ENCODE data around the gene S100A5.
A peak's percentile ranks its signal among the peaks of the same experiment; 100 is the strongest.
"Not testable (repeated sequence)": the region's sequence is repeated elsewhere in the genome, so short reads cannot be mapped to it uniquely, and the experiment has no call there.

The S100A5 gene

GRCh38 chr1:153566414-153567371 is 26.0 kb upstream of the S100A5 start:
- peak; percentile 41 for DNase-seq

DNA sequence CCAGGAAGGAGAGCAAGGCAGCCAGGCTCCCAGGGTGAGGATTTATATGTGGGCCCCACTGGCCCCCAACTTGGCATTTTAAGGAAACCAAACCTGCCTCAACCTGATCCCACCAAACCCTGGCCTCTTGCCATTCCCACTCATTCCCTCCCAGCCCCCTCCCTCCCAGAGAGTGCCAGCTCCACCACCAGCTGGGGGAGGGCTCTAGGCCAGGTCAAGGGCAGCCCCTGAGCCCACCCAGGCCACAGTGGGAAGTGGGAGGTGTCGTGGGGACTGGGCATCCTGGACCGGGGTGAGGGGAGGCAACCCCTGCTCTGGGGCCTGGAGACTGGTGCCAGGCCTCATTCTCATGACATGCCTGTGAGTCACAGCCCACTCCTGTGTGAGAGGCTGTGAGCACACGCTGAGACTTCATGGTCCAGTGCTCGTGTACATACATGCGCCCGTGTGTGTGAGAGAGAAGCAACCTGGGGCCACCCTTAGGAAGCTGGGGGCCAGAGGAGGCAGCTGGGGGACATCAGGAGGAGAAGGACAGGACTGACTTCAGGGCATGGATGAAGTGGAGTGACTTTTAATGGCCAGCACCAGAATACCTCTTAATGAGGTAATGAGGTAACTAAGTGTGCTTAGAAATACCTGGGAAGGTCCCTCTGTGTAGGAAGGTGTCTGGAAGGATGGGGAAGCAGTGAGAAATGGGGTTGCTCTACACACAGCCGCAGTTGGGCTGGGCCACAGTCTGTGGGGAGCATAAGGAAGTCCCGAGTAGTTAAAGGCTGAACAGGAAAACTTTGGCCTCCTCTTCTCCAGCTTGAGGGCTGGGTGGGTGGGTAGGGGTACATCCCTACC is 25.0 kb upstream of the S100A5 start, which contains the start of gene S100A2:
TSS of gene S100A2 (minus strand) at position 316 of the 846 bp plus-strand sequence. CDS start 1,967 bp downstream, outside the sequence.
- no peak for DNase-seq

DNA sequence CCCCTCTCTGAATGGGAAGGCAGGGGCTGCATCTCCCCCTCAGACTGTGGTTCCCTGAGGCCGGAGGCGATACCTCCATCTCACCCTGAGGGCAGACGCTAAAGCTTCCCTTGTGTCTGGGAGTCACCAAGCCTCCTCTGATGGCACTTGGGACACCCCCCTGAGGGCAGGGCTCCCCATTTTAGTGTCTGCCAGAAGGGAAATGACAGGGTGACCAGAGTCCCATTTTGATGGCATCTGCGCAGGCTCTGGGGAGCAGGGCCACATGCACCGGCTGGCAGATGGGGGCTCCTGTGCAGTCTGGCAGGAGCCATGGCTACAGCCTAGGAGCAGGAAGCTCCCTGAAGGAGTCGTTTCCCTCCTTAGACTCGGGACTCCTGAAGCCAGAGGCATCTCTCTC is 23.3 kb upstream of the S100A5 start:
- no peak for DNase-seq

DNA sequence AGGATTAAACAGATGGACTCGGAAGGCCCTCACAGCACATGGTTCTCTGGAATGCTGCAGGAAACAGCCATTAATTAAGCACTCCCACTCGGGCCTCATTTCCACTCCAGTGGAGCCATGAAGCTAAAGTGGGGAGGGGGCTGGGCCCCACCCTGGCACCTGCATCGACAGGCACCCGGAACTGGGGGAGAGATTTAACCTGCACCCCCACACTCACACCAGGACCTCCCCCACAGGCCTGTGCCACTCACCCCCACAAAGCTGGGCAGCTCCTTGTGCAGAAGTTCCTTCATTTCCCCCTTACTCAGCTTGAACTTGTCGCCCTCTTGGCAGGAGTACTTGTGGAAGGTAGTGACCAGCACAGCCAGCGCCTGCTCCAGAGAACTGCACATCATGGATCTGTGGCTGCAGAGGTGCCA is 22.8 kb upstream of the S100A5 start:
- DNase-seq, result no peak

DNA sequence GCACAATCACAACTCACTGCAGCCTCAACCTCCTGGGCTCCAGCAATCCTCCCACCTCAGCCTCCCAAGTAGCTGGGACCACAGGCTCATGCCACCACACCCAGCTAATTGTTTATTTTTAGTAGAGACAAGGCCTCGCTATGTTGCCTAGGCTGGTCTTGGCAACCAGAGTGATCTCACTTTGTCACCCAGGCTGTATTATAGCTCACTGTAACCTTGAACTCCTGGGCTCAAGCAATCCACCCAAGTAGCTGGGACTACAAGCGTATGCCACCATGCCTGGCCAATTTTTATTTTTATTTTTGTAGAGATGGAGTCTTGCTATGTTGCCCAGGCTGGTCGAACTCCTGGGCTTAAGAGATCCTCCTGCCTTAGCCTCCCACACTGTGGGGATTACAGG is 21.3 kb upstream of the S100A5 start:
- DNase-seq, result not testable (repeated sequence)

DNA sequence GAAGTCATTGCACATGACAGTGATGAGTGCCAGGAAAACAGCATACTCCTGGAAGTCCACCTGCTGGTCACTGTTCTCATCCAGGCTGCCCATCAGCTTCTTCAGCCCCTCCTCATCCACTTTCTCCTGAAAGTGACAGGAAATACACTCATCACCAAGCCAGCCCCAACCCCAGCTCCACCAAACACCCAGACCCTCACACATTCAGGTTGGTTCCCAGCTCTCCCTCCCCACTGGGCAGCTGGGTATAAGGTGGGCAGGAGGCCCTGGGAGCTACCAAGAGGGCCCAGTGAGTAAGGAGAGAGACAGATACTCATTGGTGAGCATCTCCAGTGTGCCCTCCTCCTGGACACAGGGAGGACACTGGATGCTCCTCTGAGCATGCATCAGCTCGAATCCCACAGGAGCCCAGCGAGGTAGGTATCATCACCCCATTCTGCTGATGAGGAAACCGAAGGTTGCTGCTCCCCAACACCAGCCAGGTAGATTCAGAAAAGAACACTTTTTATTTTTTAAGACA is 20.8 kb upstream of the S100A5 start:
- DNase-seq, result no peak

- DNase-seq, result no peak
Measured at GRCh38 chr1:153560771-153561465, 20.2 kb upstream of the S100A5 start.

- DNase-seq, result no peak
Measured at GRCh38 chr1:153560241-153560640, 19.5 kb upstream of the S100A5 start.

DNA sequence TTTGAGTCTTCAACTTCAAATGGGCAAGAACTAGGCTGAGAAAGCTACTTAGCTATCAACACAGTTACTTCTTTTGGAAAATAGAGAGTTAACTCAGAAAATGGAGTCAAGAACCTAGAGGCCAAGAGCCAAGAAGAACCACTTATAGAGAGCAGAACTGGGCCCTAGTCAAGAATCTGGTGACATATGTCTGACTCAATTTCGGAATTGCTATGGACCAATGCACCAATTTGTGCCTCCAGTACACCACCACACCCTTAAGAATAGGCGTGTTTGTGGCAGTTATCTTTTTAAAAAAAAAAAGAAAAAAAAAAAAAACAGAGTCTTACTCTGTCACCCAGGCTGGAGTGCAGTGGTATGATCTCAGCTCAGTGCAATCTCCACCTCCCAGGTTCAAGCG is 17.1 kb upstream of the S100A5 start:
- no peak for DNase-seq

DNA sequence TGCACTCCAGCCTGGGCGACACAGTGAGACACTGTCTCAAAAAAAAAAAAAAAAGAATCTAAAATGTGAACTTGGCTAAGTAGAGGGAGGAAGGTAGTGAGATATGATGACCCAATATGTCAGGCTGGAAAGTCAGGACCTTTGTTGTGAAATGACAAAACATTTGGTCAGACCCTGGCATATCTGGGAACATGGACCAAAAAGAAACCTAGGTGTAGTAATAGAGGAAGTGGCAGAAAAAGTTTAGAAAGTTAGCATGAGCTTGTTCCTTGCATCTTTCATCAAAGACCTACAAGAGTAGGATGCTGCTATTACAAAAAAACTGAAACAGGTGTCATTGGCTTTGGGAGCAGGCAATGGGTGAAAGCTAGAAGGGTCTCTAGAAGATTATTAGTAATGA is 15.6 kb upstream of the S100A5 start:
- no peak for DNase-seq

GRCh38 chr1:153553830-153554541 is 13.3 kb upstream of the S100A5 start:
- no peak for DNase-seq

DNA sequence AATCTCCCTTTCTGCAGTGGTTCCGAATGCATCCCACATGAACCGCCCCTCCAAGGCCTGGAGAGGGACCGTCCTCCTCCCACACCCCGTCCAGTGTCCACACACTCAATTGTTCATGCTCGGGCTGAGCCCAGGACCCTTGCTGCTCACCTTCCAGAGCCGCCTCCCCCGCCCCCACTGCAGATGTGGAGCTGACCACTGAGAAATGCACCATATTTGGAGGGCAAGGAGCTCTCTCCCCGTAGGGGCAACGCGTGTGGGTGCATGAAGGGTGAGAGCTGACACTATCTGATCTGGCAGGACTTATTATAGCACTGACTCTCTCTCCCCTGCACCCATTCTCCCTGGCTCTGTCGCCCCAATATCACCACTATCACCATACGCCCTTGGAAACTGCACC is 12.4 kb upstream of the S100A5 start:
- DNase-seq, result no peak

DNA sequence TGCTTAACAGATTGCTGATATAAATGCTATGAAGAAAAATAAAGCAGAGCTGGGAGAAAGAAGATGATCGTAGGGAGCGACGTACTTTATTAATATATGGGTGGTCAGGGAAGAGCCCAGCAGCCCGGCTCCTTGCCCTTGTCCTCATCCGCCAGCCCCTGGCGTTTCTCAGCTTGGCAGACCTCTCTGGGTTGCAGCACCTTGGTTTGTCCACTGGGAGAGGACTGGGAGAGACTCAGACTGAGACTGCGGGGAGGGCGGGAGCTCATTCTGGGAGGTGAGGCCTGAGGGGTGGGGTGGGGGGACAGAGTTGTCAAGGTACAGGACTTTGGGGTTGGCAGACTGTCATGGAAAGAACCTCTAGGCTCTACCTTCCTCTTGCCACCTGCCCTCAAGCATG is 11.6 kb upstream of the S100A5 start:
- no peak for DNase-seq

- no peak for DNase-seq
Measured at GRCh38 chr1:153550827-153551500, 10.2 kb upstream of the S100A5 start.

DNA sequence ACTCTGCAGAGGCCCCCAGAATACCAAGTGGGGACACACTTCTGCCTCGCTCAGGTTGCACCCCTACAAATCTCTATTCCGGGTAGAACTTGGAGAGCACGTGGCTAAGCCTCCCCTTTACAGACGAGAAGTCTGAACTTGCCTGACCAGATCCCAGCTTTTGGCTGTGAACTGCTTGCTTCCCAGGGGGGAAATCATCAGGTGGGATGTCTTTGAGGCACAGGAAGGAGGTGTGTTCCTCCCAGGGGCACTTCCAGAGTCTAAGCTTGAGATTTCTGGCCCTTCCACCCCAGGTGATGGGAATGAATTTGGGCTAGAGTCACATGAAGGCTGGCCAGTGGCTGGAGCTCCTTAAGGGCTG is 9.6 kb upstream of the S100A5 start:
- no peak for DNase-seq

GRCh38 chr1:153549741-153550397 is 9.1 kb upstream of the S100A5 start:
- DNase-seq, result no peak

DNA sequence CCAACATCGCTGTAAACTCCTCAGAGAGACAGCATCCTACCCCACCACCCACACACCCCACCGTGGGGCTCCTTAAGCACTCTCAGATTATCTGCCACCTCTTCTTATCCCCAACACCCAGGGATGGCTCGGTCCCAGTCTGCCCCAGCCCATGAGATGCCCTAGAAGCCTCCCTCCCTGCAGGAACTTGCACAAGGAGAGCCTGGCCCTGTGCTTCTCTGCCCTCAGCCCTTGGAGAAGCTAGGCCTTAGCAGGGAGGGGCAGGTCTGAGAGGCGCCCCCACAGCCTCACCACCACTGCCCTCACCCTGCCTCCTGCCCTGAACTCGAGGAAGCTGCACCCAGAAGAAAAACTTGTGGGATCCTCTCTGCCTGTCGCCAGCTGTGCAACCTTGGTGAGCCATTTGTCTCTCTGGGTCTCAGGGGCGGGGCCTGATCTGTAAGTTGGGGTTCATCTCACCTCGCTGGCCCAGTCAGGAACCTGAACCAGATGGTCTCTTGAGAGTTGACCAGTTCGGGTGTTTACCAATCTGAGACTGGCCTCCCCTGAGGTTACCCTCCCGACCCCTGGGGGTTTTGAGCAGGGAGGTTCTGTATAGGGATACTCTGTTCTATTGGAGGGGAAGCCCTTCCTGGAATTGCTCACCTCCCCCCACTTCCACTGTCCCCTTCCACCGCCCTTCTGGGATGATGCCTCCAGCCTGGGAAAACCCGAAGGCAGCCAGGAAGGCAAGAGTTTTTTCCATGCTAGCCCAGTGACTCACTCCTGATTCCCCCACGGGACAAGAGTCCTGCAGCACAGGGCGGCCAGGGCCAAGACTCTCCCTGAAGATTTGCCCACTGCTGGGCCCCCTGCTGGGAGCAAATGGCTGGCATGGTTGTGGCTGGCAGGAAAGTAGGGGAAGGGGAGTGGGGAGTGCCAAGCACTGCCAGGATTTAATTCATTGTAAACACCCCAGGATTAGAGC is 8.3 kb upstream of the S100A5 start, which contains the start of gene S100A3:
TSS of gene S100A3 (minus strand) at position 537 of the 967 bp plus-strand sequence. CDS start 773 bp downstream, outside the sequence.
- no peak for DNase-seq

DNA sequence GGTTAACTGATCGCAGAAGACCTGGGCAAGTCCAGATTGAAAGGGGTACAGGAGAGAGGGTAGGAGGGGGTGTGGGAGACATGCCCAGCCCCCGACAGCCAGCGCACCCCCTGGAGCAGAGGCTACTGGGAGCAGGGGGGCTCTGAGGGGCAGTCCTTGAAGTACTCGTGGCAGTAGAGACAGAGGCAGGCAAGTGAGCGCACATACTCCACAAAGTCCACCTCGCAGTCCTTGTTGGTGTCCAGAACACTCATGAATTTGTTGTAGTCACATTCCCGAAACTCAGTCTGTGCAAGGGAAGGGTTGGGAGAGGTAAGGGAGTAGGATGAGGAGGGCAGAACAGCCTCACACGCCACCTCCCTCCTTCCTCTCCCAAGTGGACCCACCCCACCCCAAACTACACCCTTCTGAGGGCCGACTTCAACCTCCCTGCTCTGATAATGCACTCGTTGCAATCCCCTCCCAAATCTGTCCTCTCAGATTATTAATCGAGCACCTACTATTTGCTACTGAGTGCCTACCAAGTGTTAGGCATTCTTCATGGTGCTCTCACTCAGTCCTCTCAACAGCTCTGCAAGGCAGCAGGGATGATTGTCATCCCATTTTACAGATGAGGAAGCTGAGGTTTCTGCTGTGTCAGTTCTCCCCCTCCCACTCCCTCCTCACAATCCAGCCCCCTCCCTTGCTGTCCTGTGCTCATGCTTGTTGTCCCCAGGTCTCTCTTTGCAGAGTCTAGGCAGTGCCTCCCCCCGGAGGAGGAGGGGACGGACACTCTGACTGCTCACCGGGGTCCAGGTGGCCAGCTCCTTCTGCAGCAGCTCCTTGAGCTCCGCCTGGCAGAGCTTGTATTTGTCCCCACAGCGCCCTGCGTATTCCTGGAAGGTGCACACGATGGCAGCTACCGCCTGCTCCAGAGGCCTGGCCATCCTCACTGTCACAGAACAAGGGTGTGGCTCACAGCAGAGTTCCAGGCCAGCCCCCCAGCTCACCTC is 7.1 kb upstream of the S100A5 start:
- DNase-seq, result no peak
